Colonic mucosa (tissue), 4 donors: ENCODE results near the gene LMBR1L. TPM values are rescaled to one million over a fixed set of nuclear protein-coding genes. Genes with fewer than 3 reads are reported as not detected.
"Not testable (repeated sequence)": the region's sequence is repeated elsewhere in the genome, so short reads cannot be mapped to it uniquely, and the experiment has no call there.

Source experiments
- DNase-seq: peaks from one replicate; pipeline ENCODE4 v3.0.0-alpha.2; 2020
- H3K27ac ChIP-seq: fragments of 200-600 bp; one replicate; pipeline ENCODE4 v1.8.0; 2021
- H3K27me3 ChIP-seq: fragments of 200-600 bp; one replicate; pipeline ENCODE4 v1.8.0; 2021
- H3K36me3 ChIP-seq: fragments of 200-600 bp; one replicate; pipeline ENCODE4 v1.8.0; 2021
- H3K4me1 ChIP-seq: fragments of 200-600 bp; one replicate; pipeline ENCODE4 v1.8.0; 2021; ENCODE audit warnings: mild to moderate bottlenecking
- H3K4me3 ChIP-seq: fragments of 200-600 bp; one replicate; pipeline ENCODE4 v1.8.0; 2021
- H3K9ac ChIP-seq, 2 donors: one replicate each; pipeline ENCODE4 v1.7.0; 2013; ENCODE audit warnings: control low read depth in 2 of 2, low read depth in 2 of 2, low read length in 2 of 2
- H3K9me3 ChIP-seq: fragments of 200-600 bp; one replicate; pipeline ENCODE4 v1.8.0; 2021
- intact Hi-C: fragments of 100-400 bp; cut with DNase I; formaldehyde crosslinking; loops from one replicate; pipeline ENCODE4 v1.14.1; 2022
- total RNA-seq, 2 donors: library from RNA; stranded (reverse); fragmentation: NEBNext Ultra II Directional in 1 of 2; extraction: Animal tissue kit (Norgen Biotek cat#: 25700) in 1 of 2; gene quantifications; one replicate each; pipeline ENCODE4 v1.2.1, GENCODE V29; 2021
- TF ChIP-seq, protein P1 (sequence below): fragments of 200-600 bp; IDR thresholded peaks from one replicate; pipeline ENCODE4 v1.8.0; 2022; ENCODE audit warnings: antibody characterized with exemption, mild to moderate bottlenecking
- donor health status: healthy.
- donor health status: DM: no; HTN: no; CAD: no.
- donor health status: DM: no; HTN: no; CAD: no.

Gene LMBR1L
- total RNA-seq, 2 donors from 2014 or later = 36.9 to 38.2 TPM

DNA sequence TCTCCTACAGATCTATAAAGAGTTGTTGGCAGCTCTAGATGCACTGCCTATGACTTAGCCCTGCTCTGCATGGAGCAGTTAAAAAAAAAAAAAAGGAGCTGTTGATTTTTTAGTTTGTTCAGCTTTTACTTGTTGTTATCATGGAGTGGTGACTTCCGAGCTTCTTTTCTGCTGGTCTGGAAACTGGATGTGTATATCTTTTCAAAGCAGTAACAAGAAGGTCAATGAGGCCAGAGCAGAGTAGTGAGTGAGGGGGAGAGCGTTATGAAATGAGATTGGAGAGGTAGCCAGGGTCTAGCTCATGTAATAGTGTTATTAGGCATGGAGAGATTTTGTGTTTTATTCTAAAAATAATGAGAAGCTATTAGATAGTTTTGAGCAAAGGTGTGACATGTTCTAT is 33.7 kb upstream of the LMBR1L start:
- no peaks in the 10 kb centered on the region for H3K27me3 ChIP-seq
- no peak overlapping the region for H3K27ac ChIP-seq
- TF ChIP-seq, protein P1, sequence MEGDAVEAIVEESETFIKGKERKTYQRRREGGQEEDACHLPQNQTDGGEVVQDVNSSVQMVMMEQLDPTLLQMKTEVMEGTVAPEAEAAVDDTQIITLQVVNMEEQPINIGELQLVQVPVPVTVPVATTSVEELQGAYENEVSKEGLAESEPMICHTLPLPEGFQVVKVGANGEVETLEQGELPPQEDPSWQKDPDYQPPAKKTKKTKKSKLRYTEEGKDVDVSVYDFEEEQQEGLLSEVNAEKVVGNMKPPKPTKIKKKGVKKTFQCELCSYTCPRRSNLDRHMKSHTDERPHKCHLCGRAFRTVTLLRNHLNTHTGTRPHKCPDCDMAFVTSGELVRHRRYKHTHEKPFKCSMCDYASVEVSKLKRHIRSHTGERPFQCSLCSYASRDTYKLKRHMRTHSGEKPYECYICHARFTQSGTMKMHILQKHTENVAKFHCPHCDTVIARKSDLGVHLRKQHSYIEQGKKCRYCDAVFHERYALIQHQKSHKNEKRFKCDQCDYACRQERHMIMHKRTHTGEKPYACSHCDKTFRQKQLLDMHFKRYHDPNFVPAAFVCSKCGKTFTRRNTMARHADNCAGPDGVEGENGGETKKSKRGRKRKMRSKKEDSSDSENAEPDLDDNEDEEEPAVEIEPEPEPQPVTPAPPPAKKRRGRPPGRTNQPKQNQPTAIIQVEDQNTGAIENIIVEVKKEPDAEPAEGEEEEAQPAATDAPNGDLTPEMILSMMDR = no peak
- no peak for DNase-seq
- no peaks in the 10 kb centered on the region for H3K9me3 ChIP-seq
- intact Hi-C loops = no loop called here
- no peaks in the 10 kb centered on the region for H3K4me1 ChIP-seq
- H3K4me3 ChIP-seq = no peak overlapping the region
- H3K9ac ChIP-seq = no peak overlapping the region
- no peaks in the 10 kb centered on the region for H3K36me3 ChIP-seq

DNA sequence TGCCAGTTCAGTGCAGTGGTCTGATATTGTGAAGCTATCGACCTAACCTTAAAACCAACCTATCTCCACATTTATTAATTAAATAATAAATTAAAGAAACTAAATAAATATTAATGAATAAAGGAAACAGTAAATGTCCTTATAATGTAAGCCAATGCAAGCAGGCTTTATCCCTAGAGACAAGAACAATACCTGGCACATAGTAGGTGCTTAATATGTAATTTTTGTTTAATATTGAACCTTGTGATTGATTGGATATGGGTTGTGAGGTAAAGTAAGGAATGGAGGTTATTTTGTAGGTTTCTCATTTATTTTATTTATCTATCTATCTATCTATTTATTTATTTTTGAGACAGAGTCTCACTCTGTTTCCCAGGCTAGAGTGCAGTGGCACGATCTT is 28.4 kb upstream of the LMBR1L start:
- intact Hi-C loops = no loop called here
- DNase-seq = no peak
- TF ChIP-seq, protein P1 = no peak

DNA sequence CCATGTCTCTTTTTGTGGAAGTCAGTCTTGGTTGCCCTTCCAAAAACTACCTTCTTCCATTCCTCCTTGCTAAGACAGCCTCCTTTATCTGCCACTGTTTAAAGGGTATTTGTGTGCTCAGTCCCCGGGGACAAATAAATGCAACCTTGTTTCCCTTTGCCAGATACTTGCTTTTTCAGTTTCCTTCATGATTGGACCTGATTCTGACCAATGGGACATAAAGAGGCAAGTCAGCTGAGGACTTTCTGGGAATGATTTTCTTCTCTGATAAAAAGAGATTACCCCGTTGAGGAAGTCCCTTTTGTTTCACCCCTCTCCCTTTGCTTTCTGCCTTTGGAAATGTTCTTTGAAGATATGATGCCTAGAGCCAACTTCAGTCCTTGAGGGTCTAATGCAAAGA is 27.9 kb upstream of the LMBR1L start:
- intact Hi-C loops = no loop called here
- Histone ChIP-seq H3K36me3 (no peaks in the 10 kb centered on the region), H3K4me1 (no peaks in the 10 kb centered on the region), H3K27me3 (no peaks in the 10 kb centered on the region), H3K9ac (no peak overlapping the region), H3K27ac (no peak overlapping the region), H3K4me3 (no peak overlapping the region), H3K9me3 (no peaks in the 10 kb centered on the region)
- TF ChIP-seq, protein P1 = no peak
- DNase-seq = no peak

More for the DNA sequence above, 28.4 kb upstream of the LMBR1L start:
- no peak overlapping the region for H3K4me3 ChIP-seq
- H3K27me3 ChIP-seq = no peaks in the 10 kb centered on the region
- H3K27ac ChIP-seq = no peak overlapping the region
- H3K9me3 ChIP-seq = no peaks in the 10 kb centered on the region
- H3K9ac ChIP-seq = no peak overlapping the region
- H3K36me3 ChIP-seq = no peaks in the 10 kb centered on the region
- no peaks in the 10 kb centered on the region for H3K4me1 ChIP-seq

DNA sequence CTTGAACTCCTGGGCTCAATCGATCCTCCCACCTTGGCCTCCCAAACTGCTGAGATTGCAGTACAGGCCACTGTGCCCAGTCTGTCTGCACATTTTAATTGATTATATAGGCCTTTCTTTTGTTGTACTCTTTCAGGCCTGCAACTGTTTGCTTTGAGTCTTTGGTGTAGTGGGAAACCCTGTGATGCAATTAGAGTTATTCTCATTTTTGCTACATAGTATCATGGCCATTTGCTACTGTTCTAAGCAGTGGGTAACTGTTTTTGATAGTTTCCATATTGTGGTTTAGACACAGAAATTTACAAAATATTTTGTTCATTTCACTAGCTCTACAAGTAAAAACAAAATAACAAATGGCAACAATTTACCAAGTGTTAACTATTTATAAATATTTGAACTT is 26.8 kb upstream of the LMBR1L start:
- H3K9ac ChIP-seq = peak overlapping the region in 1 of 2 donors; percentile 12
- H3K9me3 ChIP-seq = no peaks in the 10 kb centered on the region
- no peak for DNase-seq
- H3K4me1 ChIP-seq = no peaks in the 10 kb centered on the region
- TF ChIP-seq, protein P1 = no peak
- H3K27me3 ChIP-seq = no peaks in the 10 kb centered on the region
- intact Hi-C loops = no loop called here
- no peak overlapping the region for H3K27ac ChIP-seq
- H3K4me3 ChIP-seq = no peak overlapping the region
- no peaks in the 10 kb centered on the region for H3K36me3 ChIP-seq

DNA sequence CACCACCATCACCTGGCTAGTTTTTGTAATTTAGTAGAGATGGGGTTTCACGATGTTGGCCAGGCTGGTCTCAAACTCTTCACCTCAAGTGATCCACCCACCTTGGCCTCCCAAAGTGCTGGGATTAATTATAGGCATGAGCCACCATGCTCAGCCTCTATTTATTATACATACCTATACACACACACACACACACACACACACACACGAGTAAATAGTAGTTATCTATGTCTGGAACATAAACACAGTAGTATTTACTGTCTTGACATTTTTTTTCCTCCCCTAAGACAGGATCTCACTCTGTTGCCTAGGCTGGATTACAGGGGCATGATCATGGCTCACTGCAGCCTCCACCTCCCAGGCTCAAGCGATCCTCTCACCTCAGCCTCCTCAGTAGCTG is 26.4 kb upstream of the LMBR1L start:
- H3K4me3 ChIP-seq, H3K4me1 ChIP-seq, H3K9me3 ChIP-seq, H3K27ac ChIP-seq, H3K27me3 ChIP-seq, intact Hi-C loops, DNase-seq, H3K36me3 ChIP-seq: not testable (repeated sequence)
- peak overlapping the region in 1 of 2 donors; percentile 12 for H3K9ac ChIP-seq

DNA sequence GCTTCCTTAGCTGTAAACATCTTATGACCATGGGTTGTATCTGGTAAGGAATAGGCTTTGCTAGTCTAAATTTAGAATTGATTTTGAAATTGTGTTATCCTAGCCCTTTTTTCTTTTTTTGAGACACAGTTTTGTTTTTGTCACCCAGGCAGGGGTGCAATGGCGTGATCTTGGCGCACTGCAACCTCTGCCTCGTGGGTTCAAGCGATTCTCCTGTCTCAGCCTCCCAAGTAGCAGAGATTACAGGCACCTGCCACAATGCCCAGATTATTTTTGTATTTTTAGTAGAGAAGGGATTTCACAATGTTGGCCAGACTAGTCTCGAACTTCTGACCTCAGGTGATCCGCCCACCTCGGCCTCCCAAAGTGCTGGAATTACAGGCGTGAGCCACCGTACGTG is 22.9 kb upstream of the LMBR1L start:
- no peak overlapping the region for H3K4me3 ChIP-seq
- H3K27me3 ChIP-seq = no peaks in the 10 kb centered on the region
- no peak overlapping the region for H3K27ac ChIP-seq
- TF ChIP-seq, protein P1 = no peak
- no peaks in the 10 kb centered on the region for H3K4me1 ChIP-seq
- no peak for DNase-seq
- intact Hi-C loops = loop anchor here (5.0 kb wide), 1 partner anchor 104 kb away; no protein-coding TSS in a partner anchor
- H3K9ac ChIP-seq = no peak overlapping the region
- peaks cover 7% of the 10 kb centered on the region for H3K36me3 ChIP-seq
- no peaks in the 10 kb centered on the region for H3K9me3 ChIP-seq
